Stimulated activated CD8-positive, alpha-beta memory T cell treated with anti-CD3 and anti-CD28 coated beads, Interleukin-4, amount 100 ng/mL, for 24 hours (primary cell): Measurements from ENCODE around the gene DCAF12.
A peak's percentile ranks its signal among the peaks of the same experiment; 100 is the strongest.
"Not testable (repeated sequence)": the region's sequence is repeated elsewhere in the genome, so short reads cannot be mapped to it uniquely, and the experiment has no call there.

ENCODE experiments used
- DNase-seq: peaks from one replicate; pipeline ENCODE4 v3.0.0-alpha.2; 2020; ENCODE audit warnings: low read depth

DCAF12 gene

DNA sequence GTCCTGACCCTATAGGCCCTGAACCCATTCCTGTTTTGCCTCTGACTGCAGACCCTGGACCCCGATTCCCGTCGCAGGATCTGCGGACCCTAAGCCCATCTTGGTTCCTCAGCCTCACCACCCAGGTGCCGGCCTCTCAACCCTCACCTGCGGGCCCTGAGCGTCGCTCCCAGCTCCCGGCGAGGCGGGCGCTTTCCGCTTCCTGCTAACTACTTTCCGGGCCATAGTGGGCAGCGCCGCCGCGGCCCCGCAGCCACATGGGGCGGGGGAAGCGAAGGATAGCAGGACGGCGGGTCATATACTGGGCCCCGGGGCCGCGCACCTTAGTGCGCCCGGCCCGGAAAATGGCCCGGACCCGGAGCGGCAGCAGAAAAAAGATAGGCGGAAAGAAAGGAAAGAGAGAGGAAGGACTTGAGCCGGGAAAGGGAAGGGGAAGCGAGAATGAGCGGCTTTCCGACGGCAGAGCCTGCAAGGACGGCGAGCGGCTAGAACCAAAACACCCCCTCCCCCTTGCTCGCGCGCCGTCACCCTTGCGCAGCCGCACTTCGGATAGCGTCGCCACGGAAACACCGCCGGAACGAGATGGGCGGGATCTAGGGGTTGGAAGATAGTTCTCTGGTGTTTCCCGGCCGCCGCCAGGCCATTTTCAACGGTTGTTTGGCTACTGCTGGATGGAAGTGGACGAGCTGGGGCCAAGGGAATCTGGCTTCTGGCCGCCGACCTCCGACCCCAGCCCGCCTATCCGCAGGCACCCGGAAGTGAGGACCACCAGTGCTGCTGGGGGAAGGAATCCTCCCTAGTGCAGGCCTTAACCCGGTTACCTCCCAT lies at the start of gene DCAF12:
TSS of gene DCAF12 (minus strand) at position 492 of the 828 bp plus-strand sequence. CDS start at position 225, 267 bp downstream.
- DNase-seq = peak; percentile 82

- DNase-seq = no peak
Measured at GRCh38 chr9:34176089-34176488, 49.6 kb upstream of the DCAF12 start.

GRCh38 chr9:34171753-34172535 lies 45.4 kb upstream of the DCAF12 start:
- no peak for DNase-seq

GRCh38 chr9:34170237-34170991 lies 43.9 kb upstream of the DCAF12 start:
- DNase-seq = no peak

- no peak for DNase-seq
Measured at GRCh38 chr9:34169125-34169524, 42.6 kb upstream of the DCAF12 start.

DNA sequence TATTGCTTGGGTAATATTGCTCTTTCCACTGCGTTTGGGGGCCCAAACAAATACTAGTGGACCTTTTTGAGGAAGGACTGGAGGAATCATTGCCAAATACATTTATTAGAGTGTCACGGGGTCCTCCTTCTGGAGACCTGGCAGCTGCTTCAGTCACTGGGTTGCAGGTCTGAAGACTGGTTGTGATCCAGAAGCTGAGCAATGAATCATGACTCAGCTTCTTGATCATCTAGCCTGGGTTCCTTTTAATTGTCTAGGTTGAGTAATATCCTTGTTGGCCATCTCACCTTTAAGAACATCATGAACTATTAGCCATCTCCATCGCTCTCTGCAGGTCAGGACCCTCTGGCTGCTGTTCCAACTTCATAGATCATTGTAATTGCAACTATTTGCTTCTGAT lies 36.9 kb upstream of the DCAF12 start:
- DNase-seq = no peak

DNA sequence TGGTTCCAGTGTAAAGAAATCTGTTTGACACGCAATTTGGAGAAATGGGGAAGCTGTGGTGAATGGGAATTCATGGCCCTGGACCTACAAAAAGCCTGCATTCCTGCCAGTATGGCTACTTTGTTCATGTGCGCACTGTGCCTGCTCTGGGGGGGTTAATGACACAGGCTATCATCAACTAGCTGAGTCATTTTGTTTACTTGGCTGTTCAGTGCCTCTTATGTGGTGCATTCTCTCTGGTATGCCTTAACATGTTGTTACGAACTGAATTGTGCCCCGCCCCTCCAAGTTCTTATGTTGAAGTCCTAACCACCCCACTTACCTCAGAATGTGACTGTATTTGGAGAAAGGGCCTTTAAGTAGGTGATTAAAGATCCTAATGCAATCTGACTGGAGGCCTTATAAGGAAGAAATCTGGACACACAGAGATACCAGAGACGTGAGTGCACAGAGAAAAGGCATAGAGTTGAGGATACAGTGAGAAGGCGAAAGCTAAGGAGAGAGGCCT lies 31.9 kb upstream of the DCAF12 start:
- no peak for DNase-seq

GRCh38 chr9:34157898-34158297 lies 31.4 kb upstream of the DCAF12 start:
- DNase-seq = no peak

DNA sequence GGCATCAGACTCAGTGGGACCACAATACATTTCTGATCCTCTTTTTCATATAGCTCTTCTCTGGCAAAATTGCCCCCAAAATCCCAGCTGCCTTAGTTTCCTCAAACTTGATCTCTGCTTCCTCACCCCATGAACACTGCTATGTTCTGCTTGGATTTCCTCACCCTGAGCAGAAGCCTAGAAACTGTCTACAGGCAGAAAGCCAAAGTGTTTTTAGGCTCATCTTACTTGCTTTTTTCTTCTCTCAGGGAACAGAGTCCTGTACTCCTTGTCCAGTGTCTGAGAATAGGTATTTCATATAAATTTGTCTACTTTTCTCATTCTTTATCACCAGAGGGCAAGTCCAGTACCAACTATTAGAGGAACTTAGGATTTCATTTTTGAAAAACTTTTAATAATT lies 30.8 kb upstream of the DCAF12 start:
- no peak for DNase-seq

- no peak for DNase-seq
Measured at GRCh38 chr9:34154057-34154456, 27.6 kb upstream of the DCAF12 start.

- no peak for DNase-seq
Measured at GRCh38 chr9:34151398-34151797, 24.9 kb upstream of the DCAF12 start.

GRCh38 chr9:34145165-34145564 lies 18.7 kb upstream of the DCAF12 start:
- DNase-seq = no peak

GRCh38 chr9:34143116-34143515 lies 16.6 kb upstream of the DCAF12 start:
- no peak for DNase-seq

DNA sequence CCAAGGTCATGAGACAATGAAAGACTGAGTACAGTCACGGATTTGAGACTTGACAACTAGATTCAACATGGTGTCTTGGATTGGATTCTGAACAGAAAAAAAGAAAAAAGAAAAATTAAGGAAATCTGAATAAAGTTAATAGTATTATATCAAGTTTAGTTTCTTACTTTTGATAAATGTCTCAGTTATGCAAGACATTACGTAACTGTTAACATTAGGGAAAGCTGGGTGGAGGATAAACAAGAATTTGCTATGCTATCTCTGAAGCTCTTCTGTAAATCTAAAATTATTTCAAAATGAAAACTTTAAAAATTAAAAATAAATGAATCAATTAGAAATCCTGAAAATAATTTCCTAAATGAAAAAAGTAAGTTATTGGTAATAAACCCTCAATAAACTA lies 14.4 kb upstream of the DCAF12 start:
- no peak for DNase-seq

- DNase-seq = no peak
Measured at GRCh38 chr9:34139477-34140146, 13.1 kb upstream of the DCAF12 start.

GRCh38 chr9:34138644-34139043 lies 12.1 kb upstream of the DCAF12 start:
- not testable (repeated sequence) for DNase-seq

GRCh38 chr9:34134521-34134920 lies 8.0 kb upstream of the DCAF12 start:
- DNase-seq = no peak

- DNase-seq = no peak
Measured at GRCh38 chr9:34133436-34133949, 7.0 kb upstream of the DCAF12 start.

- no peak for DNase-seq
Measured at GRCh38 chr9:34131571-34131970, 5.1 kb upstream of the DCAF12 start.

DNA sequence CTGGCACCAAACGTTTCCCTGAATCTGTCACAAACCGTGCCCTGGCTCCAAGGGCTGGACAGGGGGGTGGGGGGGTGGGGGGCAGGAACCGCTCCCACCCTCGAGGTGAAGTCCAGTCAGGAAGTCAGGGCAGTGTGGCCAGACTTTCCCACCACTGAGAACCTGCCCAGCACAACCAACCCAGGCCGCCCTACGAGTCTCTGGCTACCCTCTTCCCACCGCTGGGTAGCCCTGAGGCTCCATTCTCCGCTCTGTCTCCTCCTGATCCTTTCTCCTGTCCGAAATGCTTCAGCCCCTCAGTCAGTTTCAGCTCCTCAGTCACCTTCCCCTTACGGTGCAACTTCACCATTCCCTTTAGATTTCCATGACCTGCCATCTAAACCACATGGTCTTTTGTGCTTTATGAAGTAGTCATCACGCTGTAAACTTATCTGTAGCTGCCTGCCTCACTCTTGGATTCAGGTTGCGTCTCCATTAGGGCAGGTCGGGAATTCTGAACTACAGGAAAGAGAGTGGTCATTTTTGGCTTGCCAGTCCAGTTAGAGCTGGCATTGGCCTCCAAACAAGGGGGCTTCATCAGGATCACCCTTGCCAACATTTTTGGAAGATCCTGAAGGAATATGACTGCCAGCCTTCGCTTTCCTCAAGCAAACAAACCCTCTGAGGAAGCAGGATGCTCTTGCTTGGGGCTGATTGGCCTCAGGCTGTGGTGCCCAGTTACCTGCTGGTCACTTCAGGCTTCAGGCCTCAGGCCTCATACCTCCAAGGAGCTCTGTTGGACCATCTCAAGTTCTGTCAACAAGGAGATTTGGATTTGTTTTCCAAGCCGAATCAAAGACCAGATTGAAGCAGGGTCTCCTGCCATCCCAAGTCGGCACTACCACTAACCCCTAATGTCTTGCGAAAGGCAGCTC lies 794 bp upstream of the DCAF12 start:
- DNase-seq = no peak
